HL-60 (cell line): Measurements from ENCODE around the gene FAM200B.

Experiments used
- DNase-seq, 2 experiments: peaks; one replicate each; pipeline ENCODE4 v3.0.0-alpha.2; 2010 to 2020; ENCODE audit warnings: low read depth in 1 of 2, low spot score in 1 of 2
- H3K27ac ChIP-seq: fragments of 250-450 bp; sonication (Bioruptor Pico); replicated peaks from 2 replicates; pipeline ENCODE4 v1.5.1; 2020; ENCODE audit warnings: mild to moderate bottlenecking, moderate library complexity
- H3K27me3 ChIP-seq: fragments of 250-450 bp; sonication (Bioruptor Pico); 2 replicates; pipeline ENCODE4 v1.5.1; 2021; ENCODE audit warnings: mild to moderate bottlenecking, moderate library complexity; ENCODE audit not compliant: insufficient read depth, poor library complexity, severe bottlenecking
- H3K4me3 ChIP-seq: replicated peaks from 2 replicates; pipeline ENCODE4 v1.5.1; 2011; ENCODE audit warnings: mild to moderate bottlenecking, control low read depth, low read length; ENCODE audit not compliant: insufficient read depth
- CTCF ChIP-seq: IDR thresholded peaks from one replicate; pipeline ENCODE4 v1.5.1; 2011; ENCODE audit warnings: low read length, control low read depth, inconsistent platforms; ENCODE audit not compliant: insufficient read depth
- GABPA ChIP-seq: IDR thresholded peaks from 2 replicates; pipeline ENCODE4 v1.6.1; 2012; ENCODE audit warnings: low read depth
- POLR2AphosphoS5 ChIP-seq: IDR thresholded peaks from 2 replicates; pipeline ENCODE4 v1.6.1; 2012; ENCODE audit warnings: low read depth
- REST ChIP-seq: IDR thresholded peaks from 2 replicates; pipeline ENCODE4 v1.6.1; 2012; ENCODE audit warnings: low read depth; ENCODE audit not compliant: insufficient replicate concordance
- SPI1 ChIP-seq: IDR thresholded peaks from 2 replicates; pipeline ENCODE4 v1.6.1; 2012; ENCODE audit warnings: low read depth, mild to moderate bottlenecking, borderline replicate concordance

Gene FAM200B

GRCh38 chr4:15665753-15666365 lies 15.8 kb upstream of the FAM200B start:
- DNase-seq: peak; percentile 82
- no peak; the same call in 1 of the 2 replicates for TF ChIP-seq GABPA
- TF ChIP-seq CTCF: no peak
- TF ChIP-seq SPI1: peak; percentile 48; the same call in 1 of the 2 replicates
- H3K27me3 ChIP-seq: no peaks in the 10 kb centered on the region
- H3K4me3 ChIP-seq: no peak overlapping the region
- peak overlapping the region; percentile 81 for H3K27ac ChIP-seq

- no peak overlapping the region for H3K27ac ChIP-seq
- no peak for DNase-seq
- no peak overlapping the region for H3K4me3 ChIP-seq
- TF ChIP-seq POLR2AphosphoS5 (no peak), SPI1 (no peak), REST (no peak), CTCF (no peak), GABPA (no peak)
- H3K27me3 ChIP-seq: no peaks in the 10 kb centered on the region
These were observed 14.6 kb upstream of the FAM200B start for GRCh38 chr4:15667006-15667405.

GRCh38 chr4:15668566-15669435 lies 12.8 kb upstream of the FAM200B start:
- no peak for TF ChIP-seq SPI1
- TF ChIP-seq REST: no peak
- TF ChIP-seq CTCF: no peak
- TF ChIP-seq POLR2AphosphoS5: no peak
- no peak for TF ChIP-seq GABPA
- DNase-seq: no peak
- H3K4me3 ChIP-seq: no peak overlapping the region
- H3K27ac ChIP-seq: peak overlapping the region; percentile 34
- H3K27me3 ChIP-seq: no peaks in the 10 kb centered on the region
